Mesendoderm (in vitro differentiated cells): ENCODE data around the gene GNG7.
"Not testable (repeated sequence)": the region's sequence is repeated elsewhere in the genome, so short reads cannot be mapped to it uniquely, and the experiment has no call there.

Experiments
- DNase-seq: peaks from one replicate; pipeline ENCODE4 v3.0.0; 2013
- H2AK5ac ChIP-seq: 2 replicates; pipeline ENCODE4 v1.6.1; 2013; ENCODE audit warnings: low read length, inconsistent platforms
- H2BK120ac ChIP-seq: 2 replicates; pipeline ENCODE4 v1.6.1; 2013; ENCODE audit warnings: low read depth, mild to moderate bottlenecking, low read length, moderate library complexity, mixed read lengths
- H2BK15ac ChIP-seq: replicated peaks from 2 replicates; pipeline ENCODE4 v1.6.1; 2013; ENCODE audit warnings: low read depth, mild to moderate bottlenecking, moderate library complexity
- H2BK5ac ChIP-seq: 2 replicates; pipeline ENCODE4 v1.6.1; 2013; ENCODE audit warnings: low read length, inconsistent platforms
- H3K18ac ChIP-seq: 2 replicates; pipeline ENCODE4 v1.6.1; 2013; ENCODE audit warnings: mild to moderate bottlenecking, low read length, mixed read lengths
- H3K23ac ChIP-seq: one replicate; pipeline ENCODE4 v1.6.1; 2013; ENCODE audit warnings: low read length
- H3K27ac ChIP-seq: 2 replicates; pipeline ENCODE4 v1.5.1; 2013; ENCODE audit warnings: low read depth, mild to moderate bottlenecking, inconsistent platforms, low read length, moderate library complexity
- H3K27me3 ChIP-seq: 2 replicates; pipeline ENCODE4 v1.6.1; 2013; ENCODE audit warnings: low read length, control low read depth, mild to moderate bottlenecking, inconsistent platforms; ENCODE audit not compliant: insufficient read depth, poor library complexity
- H3K36me3 ChIP-seq: 2 replicates; pipeline ENCODE4 v1.6.1; 2013; ENCODE audit warnings: low read length, inconsistent platforms; ENCODE audit not compliant: control insufficient read depth, insufficient read depth
- H3K4ac ChIP-seq: one replicate; pipeline ENCODE4 v1.6.1; 2013; ENCODE audit warnings: low read depth, mild to moderate bottlenecking, low read length, moderate library complexity
- H3K4me1 ChIP-seq: 2 replicates; pipeline ENCODE4 v1.6.1; 2013; ENCODE audit warnings: low read depth, low read length, inconsistent platforms; ENCODE audit not compliant: control insufficient read depth
- H3K4me2 ChIP-seq: 2 replicates; pipeline ENCODE4 v1.6.1; 2013; ENCODE audit warnings: low read length
- H3K4me3 ChIP-seq: 2 replicates; pipeline ENCODE4 v1.5.1; 2013; ENCODE audit warnings: mild to moderate bottlenecking, low read length
- H3K56ac ChIP-seq: one replicate; pipeline ENCODE4 v1.6.1; 2013; ENCODE audit warnings: low read length
- H3K79me1 ChIP-seq: 2 replicates; pipeline ENCODE4 v1.6.1; 2013; ENCODE audit warnings: low read length, inconsistent platforms
- H3K79me2 ChIP-seq: 2 replicates; pipeline ENCODE4 v1.6.1; 2013; ENCODE audit warnings: mild to moderate bottlenecking, low read length; ENCODE audit not compliant: control insufficient read depth, insufficient read depth
- H3K9ac ChIP-seq: 2 replicates; pipeline ENCODE4 v1.6.1; 2013; ENCODE audit warnings: low read length, inconsistent platforms
- H4K5ac ChIP-seq: one replicate; pipeline ENCODE4 v1.6.1; 2013; ENCODE audit warnings: low read length
- H4K8ac ChIP-seq: one replicate; pipeline ENCODE4 v1.6.1; 2013; ENCODE audit warnings: low read depth, mild to moderate bottlenecking, control low read depth, low read length, moderate library complexity
- WGBS: extraction: QIAGEN DNeasy Blood & Tissue Kit; methylation state at CpG from one replicate; pipeline ENCODE4 v1.1.7; 2013; ENCODE audit warnings: low lambda C conversion rate, missing lambda C conversion rate; ENCODE audit not compliant: insufficient coverage; ENCODE audit errors: extremely low coverage; 5-methylcytosine and 5-hydroxymethylcytosine counted together

GNG7 gene

DNA sequence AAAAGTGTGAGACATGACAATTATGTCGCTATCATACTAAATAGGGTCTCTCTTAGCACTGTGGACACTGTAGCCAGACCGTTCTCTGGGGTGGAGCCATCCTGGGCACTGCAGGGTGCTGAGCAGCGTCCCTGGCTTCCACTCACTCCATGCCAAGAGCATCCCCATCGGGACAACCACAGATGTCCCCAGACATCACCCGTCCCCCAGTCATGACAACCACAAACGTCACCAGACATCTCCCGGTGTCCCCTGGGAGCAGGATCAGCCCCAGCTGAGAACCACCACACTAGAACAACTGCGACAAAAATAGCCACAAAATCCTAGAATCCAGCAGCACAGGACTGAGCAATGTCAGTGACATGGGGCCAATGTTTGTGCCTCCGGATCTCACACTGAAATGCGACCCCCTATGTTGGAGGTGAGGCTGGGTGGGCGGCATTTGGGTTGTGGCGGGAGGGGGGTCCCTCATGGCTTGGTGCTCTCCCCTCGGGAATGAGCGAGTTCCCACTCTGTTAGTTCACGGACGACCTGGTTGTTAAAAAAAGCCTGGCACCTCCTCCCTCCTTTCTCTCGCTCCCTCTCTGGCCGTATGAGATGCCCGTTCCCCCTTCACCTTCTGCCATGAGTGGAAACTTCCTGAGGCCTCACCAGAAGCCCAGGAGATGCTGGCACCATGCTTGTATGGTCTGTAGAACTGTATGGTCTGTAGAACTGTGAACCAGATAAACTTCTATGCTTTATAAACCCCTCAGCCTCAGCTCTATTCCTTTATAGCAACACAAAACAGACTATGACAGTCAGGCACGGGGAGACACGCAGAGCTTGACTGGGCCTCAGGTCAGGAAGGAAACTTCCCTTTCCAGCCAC lies 132.7 kb downstream of the GNG7 start:
- H2BK15ac ChIP-seq = no peak overlapping the region
- H4K5ac ChIP-seq = no peak overlapping the region
- H3K27me3 ChIP-seq = no peaks in the 10 kb centered on the region
- no peak overlapping the region for H2BK120ac ChIP-seq
- no peak overlapping the region for H3K4me2 ChIP-seq
- no peak overlapping the region for H3K23ac ChIP-seq
- H3K4ac ChIP-seq = no peak overlapping the region
- H4K8ac ChIP-seq = no peak overlapping the region
- H3K36me3 ChIP-seq = no peaks in the 10 kb centered on the region
- H2BK5ac ChIP-seq = no peak overlapping the region
- no peaks in the 10 kb centered on the region for H3K4me1 ChIP-seq
- H3K79me1 ChIP-seq = no peaks in the 10 kb centered on the region
- DNase-seq = no peak
- no peak overlapping the region for H2AK5ac ChIP-seq
- H3K18ac ChIP-seq = no peak overlapping the region
- H3K4me3 ChIP-seq = no peak overlapping the region
- H3K56ac ChIP-seq = no peak overlapping the region
- H3K79me2 ChIP-seq = no peaks in the 10 kb centered on the region
- H3K27ac ChIP-seq = no peak overlapping the region
- H3K9ac ChIP-seq = no peak overlapping the region
- WGBS = no CpG with 5 or more reads among the region's 21 CpGs

DNA sequence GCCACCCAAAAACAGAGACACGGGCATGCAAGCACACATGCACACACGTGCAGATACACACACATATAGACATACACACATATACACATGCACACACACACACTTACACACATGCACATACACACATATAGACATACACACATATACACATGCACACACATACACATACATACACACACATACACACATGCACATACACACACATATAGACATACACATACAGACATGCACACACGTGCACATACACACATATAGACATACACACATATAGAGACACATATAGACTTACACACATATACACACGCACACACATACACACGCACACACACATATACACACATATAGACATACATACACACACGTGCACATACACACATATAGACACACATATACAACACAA lies 134.5 kb downstream of the GNG7 start:
- no peak overlapping the region for H3K18ac ChIP-seq
- H2AK5ac ChIP-seq = no peak overlapping the region
- H3K27me3 ChIP-seq = no peaks in the 10 kb centered on the region
- no peak overlapping the region for H3K23ac ChIP-seq
- no peaks in the 10 kb centered on the region for H3K36me3 ChIP-seq
- no peaks in the 10 kb centered on the region for H3K4me1 ChIP-seq
- no peak for DNase-seq
- H4K8ac ChIP-seq = no peak overlapping the region
- H3K9ac ChIP-seq = no peak overlapping the region
- H2BK120ac ChIP-seq = no peak overlapping the region
- H3K4ac ChIP-seq = no peak overlapping the region
- no peak overlapping the region for H3K27ac ChIP-seq
- H3K4me2 ChIP-seq = no peak overlapping the region
- no CpG with 5 or more reads among the region's 6 CpGs for WGBS
- no peaks in the 10 kb centered on the region for H3K79me2 ChIP-seq
- H2BK5ac ChIP-seq = no peak overlapping the region
- no peak overlapping the region for H3K4me3 ChIP-seq
- no peaks in the 10 kb centered on the region for H3K79me1 ChIP-seq
- H4K5ac ChIP-seq = no peak overlapping the region
- no peak overlapping the region for H3K56ac ChIP-seq
- no peak overlapping the region for H2BK15ac ChIP-seq

DNA sequence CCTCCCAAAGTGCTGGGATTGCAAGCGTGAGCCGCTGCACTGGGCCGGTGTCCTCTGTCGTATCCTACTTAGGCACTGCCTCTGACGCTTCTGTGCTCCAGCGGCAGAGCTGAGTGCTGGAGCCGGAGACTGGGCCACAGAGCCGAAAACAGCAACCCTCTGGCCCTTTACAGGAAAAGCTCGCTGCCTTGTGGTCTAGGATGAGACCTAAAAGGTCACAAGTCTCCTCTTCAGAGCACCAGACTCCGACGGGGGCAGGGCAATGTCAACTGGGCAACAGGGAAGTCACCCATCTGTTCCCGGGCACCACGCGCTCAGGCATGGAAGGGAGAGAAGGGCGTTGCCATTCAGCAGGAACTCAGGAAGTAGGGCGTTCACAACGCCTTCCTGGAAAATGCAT lies 134.9 kb downstream of the GNG7 start:
- Histone ChIP-seq H2AK5ac (no peak overlapping the region), H3K27ac (no peak overlapping the region), H4K5ac (no peak overlapping the region), H2BK15ac (no peak overlapping the region), H3K56ac (no peak overlapping the region), H3K4me2 (no peak overlapping the region), H3K4me3 (no peak overlapping the region), H3K18ac (no peak overlapping the region), H3K36me3 (no peaks in the 10 kb centered on the region), H3K23ac (no peak overlapping the region), H3K9ac (no peak overlapping the region), H3K79me2 (no peaks in the 10 kb centered on the region), H2BK120ac (no peak overlapping the region), H3K4me1 (no peaks in the 10 kb centered on the region), H3K27me3 (no peaks in the 10 kb centered on the region), H2BK5ac (no peak overlapping the region), H3K4ac (no peak overlapping the region), H3K79me1 (no peaks in the 10 kb centered on the region), H4K8ac (no peak overlapping the region)
- no CpG with 5 or more reads among the region's 17 CpGs for WGBS
- DNase-seq = no peak

DNA sequence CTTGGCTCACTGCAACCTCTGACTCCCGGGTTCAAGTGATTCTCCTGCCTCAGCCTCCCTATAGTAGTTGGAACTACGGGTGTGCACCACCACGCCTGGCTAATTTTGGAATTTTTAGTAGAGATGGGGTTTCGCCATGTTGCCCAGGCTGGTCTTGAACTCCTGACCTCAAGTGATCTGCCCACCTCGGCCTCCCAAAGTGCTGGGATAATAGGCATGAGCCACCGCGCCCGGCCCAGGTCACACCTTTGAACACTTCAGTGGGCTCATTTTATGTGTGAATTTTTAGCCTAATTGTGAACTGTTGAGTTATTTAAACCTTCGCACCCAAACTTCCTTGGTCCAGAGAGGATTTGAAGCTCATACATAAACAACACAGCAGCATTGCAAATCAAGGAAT lies 138.9 kb downstream of the GNG7 start:
- not testable (repeated sequence) for H3K79me1 ChIP-seq, H4K8ac ChIP-seq, H2BK15ac ChIP-seq, H3K56ac ChIP-seq, H3K9ac ChIP-seq, H3K23ac ChIP-seq, H3K18ac ChIP-seq, H2BK5ac ChIP-seq, H3K27ac ChIP-seq, H3K27me3 ChIP-seq, DNase-seq, H2AK5ac ChIP-seq, H2BK120ac ChIP-seq, H3K79me2 ChIP-seq, H3K4me1 ChIP-seq, H3K4me3 ChIP-seq, H3K4me2 ChIP-seq, H4K5ac ChIP-seq, H3K36me3 ChIP-seq, H3K4ac ChIP-seq
- no CpG with 5 or more reads among the region's 9 CpGs for WGBS

DNA sequence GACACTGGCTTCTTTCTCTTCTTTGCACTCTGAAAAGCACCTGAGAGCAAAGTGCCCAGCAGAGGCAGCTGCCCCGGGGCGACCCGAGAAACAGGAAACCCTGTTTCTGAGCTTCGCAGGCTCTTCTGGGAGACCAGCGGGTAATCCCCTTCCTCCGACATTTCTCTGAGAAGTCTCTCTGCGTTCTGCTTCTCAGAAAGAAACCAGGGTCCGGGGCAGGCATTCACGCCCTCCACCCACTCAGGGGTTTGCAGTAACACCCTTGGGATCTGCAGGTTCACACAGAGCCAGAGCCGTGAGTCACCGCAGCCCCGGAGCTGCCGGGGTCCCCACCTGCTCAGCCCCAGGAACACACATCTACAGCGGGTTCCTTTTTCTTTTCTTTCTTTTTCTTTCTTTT lies 140.6 kb downstream of the GNG7 start:
- no peak for DNase-seq
- Histone ChIP-seq H3K79me1 (no peaks in the 10 kb centered on the region), H3K4ac (no peak overlapping the region)

DNA sequence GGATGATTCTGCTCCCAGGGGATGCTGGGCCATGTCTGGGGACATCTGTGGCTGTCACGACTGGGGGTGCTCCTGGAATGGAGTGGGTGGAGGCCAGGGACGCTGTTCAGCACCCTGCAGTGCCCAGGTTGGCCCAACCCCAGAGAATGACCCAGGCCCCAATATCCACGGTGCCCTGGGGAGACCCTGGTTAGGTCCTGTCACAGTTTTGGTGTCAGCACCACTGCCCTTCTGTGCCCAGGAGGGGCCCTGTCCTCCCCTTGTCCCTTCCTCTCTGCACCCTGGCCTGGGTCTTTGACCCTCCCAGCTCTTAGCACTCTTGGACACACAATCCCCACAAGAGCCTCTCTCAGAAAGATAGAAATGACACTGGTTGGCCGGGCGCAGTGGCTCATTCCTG lies 141.3 kb downstream of the GNG7 start:
- Histone ChIP-seq H3K56ac (no peak overlapping the region), H3K79me1 (no peaks in the 10 kb centered on the region), H3K23ac (no peak overlapping the region), H3K79me2 (no peaks in the 10 kb centered on the region), H2BK120ac (no peak overlapping the region), H3K36me3 (no peaks in the 10 kb centered on the region), H3K4ac (no peak overlapping the region), H2BK5ac (no peak overlapping the region), H3K18ac (no peak overlapping the region), H3K27ac (no peak overlapping the region), H3K4me3 (no peak overlapping the region), H3K9ac (no peak overlapping the region), H2BK15ac (no peak overlapping the region), H3K27me3 (no peaks in the 10 kb centered on the region), H2AK5ac (no peak overlapping the region), H4K5ac (no peak overlapping the region), H3K4me2 (no peak overlapping the region), H4K8ac (no peak overlapping the region), H3K4me1 (no peaks in the 10 kb centered on the region)
- no peak for DNase-seq
- no CpG with 5 or more reads among the region's 5 CpGs for WGBS

More for the DNA sequence above, 140.6 kb downstream of the GNG7 start:
- H3K56ac ChIP-seq = no peak overlapping the region
- no peaks in the 10 kb centered on the region for H3K36me3 ChIP-seq
- H2BK15ac ChIP-seq = no peak overlapping the region
- no peak overlapping the region for H4K5ac ChIP-seq
- WGBS = no CpG with 5 or more reads among the region's 14 CpGs
- H3K23ac ChIP-seq = no peak overlapping the region
- no peak overlapping the region for H3K18ac ChIP-seq
- no peaks in the 10 kb centered on the region for H3K4me1 ChIP-seq
- H2AK5ac ChIP-seq = no peak overlapping the region
- H2BK120ac ChIP-seq = no peak overlapping the region
- H3K4me3 ChIP-seq = no peak overlapping the region
- no peak overlapping the region for H2BK5ac ChIP-seq
- H4K8ac ChIP-seq = no peak overlapping the region
- no peak overlapping the region for H3K9ac ChIP-seq
- H3K27me3 ChIP-seq = no peaks in the 10 kb centered on the region
- no peaks in the 10 kb centered on the region for H3K79me2 ChIP-seq
- H3K4me2 ChIP-seq = no peak overlapping the region
- H3K27ac ChIP-seq = no peak overlapping the region
